Neutrophil (primary cell): Measurements from ENCODE around the gene SESN3.

ENCODE experiments used
- H3K27ac ChIP-seq: fragments of 200-600 bp; sonication (generic); 2 replicates; pipeline ENCODE4 v1.5.1; 2016; ENCODE audit warnings: mild to moderate bottlenecking, moderate library complexity
- H3K27me3 ChIP-seq: fragments of 200-600 bp; sonication (generic); 2 replicates; pipeline ENCODE4 v1.6.0; 2016; ENCODE audit warnings: mild to moderate bottlenecking
- H3K36me3 ChIP-seq: fragments of 200-600 bp; sonication (generic); 2 replicates; pipeline ENCODE4 v1.5.1; 2017
- H3K4me1 ChIP-seq, 2 experiments: fragments of 200-600 bp in 1 of 2; sonication (generic) in 1 of 2; 1 replicate in 1 of 2; 2 replicates in 1 of 2; pipeline versions ENCODE4 v1.5.1 to v1.6.1; 2013 to 2016; ENCODE audit warnings: low read depth in 1 of 2, low read length in 1 of 2, mild to moderate bottlenecking in 1 of 2, moderate library complexity in 1 of 2; ENCODE audit not compliant: control insufficient read depth in 1 of 2, insufficient read depth in 1 of 2
- H3K4me3 ChIP-seq, 2 experiments: fragments of 200-600 bp in 1 of 2; sonication (generic) in 1 of 2; 1 replicate in 1 of 2; 2 replicates in 1 of 2; pipeline ENCODE4 v1.5.1; 2013 to 2016; ENCODE audit warnings: low read depth in 1 of 2, low read length in 1 of 2, mild to moderate bottlenecking in 1 of 2, moderate library complexity in 1 of 2
- H3K9me3 ChIP-seq: fragments of 200-600 bp; sonication (generic); 2 replicates; pipeline ENCODE4 v1.5.1; 2016
- TF ChIP-seq, protein P1 (sequence below): fragments of 200-600 bp; sonication (generic); IDR thresholded peaks from 2 replicates; pipeline ENCODE4 v1.5.1; 2016; ENCODE audit warnings: antibody characterized with exemption

SESN3 gene

DNA sequence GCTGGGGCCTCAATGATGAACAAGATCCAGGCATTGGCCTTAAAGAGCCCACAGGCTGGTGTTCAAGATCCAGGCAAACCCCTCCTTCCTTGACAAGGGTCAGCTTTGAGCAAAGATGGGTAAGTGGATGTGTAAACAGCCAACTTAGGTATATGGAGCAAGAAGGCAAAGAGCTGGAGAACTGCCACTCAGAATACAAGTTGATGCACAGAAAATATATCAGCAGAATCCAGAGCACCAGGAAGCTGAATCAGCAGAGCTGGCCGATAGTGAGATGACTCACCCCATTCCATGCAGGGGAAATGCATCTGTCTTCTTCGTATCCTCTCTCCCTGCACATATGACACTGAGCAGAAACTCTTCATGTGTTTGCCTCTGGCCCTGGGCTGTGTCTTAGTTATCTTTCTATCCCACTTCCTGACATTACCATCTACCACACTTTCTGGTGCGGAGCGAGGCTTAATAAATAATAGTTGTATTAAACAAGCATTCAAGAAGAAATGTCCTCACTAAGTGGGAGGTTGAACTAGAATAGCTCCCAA, 83.6 kb downstream of the SESN3 start:
- H3K27ac ChIP-seq, result no peak overlapping the region
- no peak overlapping the region for H3K4me3 ChIP-seq
- H3K27me3 ChIP-seq, result peaks cover 56% of the 10 kb centered on the region
- TF ChIP-seq, protein P1, sequence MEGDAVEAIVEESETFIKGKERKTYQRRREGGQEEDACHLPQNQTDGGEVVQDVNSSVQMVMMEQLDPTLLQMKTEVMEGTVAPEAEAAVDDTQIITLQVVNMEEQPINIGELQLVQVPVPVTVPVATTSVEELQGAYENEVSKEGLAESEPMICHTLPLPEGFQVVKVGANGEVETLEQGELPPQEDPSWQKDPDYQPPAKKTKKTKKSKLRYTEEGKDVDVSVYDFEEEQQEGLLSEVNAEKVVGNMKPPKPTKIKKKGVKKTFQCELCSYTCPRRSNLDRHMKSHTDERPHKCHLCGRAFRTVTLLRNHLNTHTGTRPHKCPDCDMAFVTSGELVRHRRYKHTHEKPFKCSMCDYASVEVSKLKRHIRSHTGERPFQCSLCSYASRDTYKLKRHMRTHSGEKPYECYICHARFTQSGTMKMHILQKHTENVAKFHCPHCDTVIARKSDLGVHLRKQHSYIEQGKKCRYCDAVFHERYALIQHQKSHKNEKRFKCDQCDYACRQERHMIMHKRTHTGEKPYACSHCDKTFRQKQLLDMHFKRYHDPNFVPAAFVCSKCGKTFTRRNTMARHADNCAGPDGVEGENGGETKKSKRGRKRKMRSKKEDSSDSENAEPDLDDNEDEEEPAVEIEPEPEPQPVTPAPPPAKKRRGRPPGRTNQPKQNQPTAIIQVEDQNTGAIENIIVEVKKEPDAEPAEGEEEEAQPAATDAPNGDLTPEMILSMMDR, result no peak
- no peaks in the 10 kb centered on the region for H3K9me3 ChIP-seq
- no peaks in the 10 kb centered on the region for H3K36me3 ChIP-seq
- peaks cover 14 to 15% of the 10 kb centered on the region in 2 experiments for H3K4me1 ChIP-seq

DNA sequence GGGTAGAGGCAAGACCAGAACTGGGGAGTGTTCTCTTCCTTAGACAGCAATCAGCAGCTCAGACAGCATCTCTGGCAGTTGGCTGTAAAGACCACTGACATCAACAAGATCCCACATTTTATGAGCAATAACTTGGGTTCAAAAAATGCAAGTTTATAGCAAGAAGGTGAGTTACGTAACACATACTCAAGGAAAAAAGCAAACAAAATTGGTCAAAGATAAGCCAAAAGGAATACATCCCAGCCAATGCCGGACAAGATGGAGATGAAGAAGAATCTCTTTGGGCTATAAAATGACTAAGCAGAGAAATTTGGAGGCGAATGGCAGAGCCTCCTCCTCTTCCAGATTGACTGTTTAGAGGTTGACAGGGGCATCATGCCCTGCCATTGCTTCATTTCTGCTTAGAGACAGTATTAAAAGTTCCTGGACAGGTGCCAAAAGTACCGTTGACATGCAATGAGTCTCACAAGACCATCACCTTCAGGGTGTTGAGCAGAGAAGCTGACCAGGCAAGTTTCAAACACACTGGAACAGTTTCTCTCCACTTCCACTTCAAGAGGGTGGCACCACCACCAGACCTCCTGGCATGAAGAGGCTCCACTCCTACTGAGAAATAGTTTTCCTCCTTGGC, 85.5 kb downstream of the SESN3 start:
- Histone ChIP-seq H3K4me1 (peaks cover 6% of the 10 kb centered on the region in 2 experiments), H3K27me3 (peaks cover 73% of the 10 kb centered on the region), H3K27ac (no peak overlapping the region), H3K36me3 (no peaks in the 10 kb centered on the region), H3K9me3 (no peaks in the 10 kb centered on the region), H3K4me3 (no peak overlapping the region)
- TF ChIP-seq, protein P1, result no peak

GRCh38 chr11:95144313-95145235, 86.4 kb downstream of the SESN3 start:
- Histone ChIP-seq H3K4me3 (no peak overlapping the region), H3K27me3 (peaks cover 71% of the 10 kb centered on the region), H3K9me3 (no peaks in the 10 kb centered on the region), H3K4me1 (no peaks in the 10 kb centered on the region), H3K36me3 (no peaks in the 10 kb centered on the region), H3K27ac (no peak overlapping the region)
- TF ChIP-seq, protein P1, result no peak

DNA sequence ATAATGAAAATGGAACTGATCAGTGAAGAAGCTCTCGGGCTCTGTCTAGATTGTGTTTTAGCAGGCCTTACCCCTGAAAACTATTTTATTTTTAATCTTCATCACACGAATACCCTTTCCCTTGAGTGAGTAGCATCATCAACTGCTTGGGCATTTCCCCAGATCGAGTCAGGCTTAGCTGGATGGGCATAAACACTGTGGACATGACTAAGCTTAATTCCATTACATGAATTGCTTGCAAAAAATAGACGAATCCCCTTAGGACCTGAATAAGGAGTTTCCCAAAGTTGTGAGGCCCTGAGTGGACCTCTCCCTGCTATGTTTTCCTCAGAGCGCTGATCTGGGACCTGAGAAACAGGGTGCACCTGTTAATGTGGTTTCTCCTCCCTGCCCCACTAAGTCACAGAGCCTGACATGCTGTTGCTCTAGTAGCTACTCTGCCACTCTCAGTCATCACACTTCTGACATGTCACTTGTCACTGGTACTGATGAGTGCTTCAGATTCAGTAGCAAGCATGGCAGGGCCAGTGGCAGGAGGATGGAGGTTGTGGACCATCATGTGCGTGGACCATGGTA, 87.8 kb downstream of the SESN3 start:
- Histone ChIP-seq H3K27me3 (peaks cover 57% of the 10 kb centered on the region), H3K36me3 (no peaks in the 10 kb centered on the region), H3K4me1 (no peaks in the 10 kb centered on the region), H3K9me3 (no peaks in the 10 kb centered on the region), H3K4me3 (no peak overlapping the region), H3K27ac (no peak overlapping the region)
- TF ChIP-seq, protein P1, result no peak

- Histone ChIP-seq H3K36me3 (no peaks in the 10 kb centered on the region), H3K27ac (no peak overlapping the region), H3K9me3 (no peaks in the 10 kb centered on the region), H3K4me3 (no peak overlapping the region), H3K27me3 (peaks cover 50% of the 10 kb centered on the region), H3K4me1 (no peaks in the 10 kb centered on the region)
- TF ChIP-seq, protein P1, result no peak
Measured at GRCh38 chr11:95142431-95142830, 88.6 kb downstream of the SESN3 start.
